HepG2 (cell line): ENCODE measurements around the gene AJM1. TPM values are rescaled to one million over a fixed set of nuclear protein-coding genes. Genes with fewer than 3 reads are reported as not detected.

Experiments used
- ATAC-seq: fragments of 200-7000 bp; cut with Tn5 transposase; 3 replicates; pipeline ENCODE4 v1.9.1; 2020; ENCODE audit warnings: mild to moderate bottlenecking, moderate library complexity
- BruUV-seq: library from RNA; stranded (reverse); fragments of 400-500 nt; replicated peaks from 2 replicates; lab custom pipeline; 2021; lab: Mats Ljungman, UMichigan
- CTCF ChIA-PET: fragments of 300-600 bp; formaldehyde crosslinking; extraction: SDS; loops from one replicate; lab custom pipeline; 2021; ENCODE audit warnings: low total read pairs, inconsistent platforms, low intra/inter-chr PET ratio; lab: Yijun Ruan, JAX
- POLR2A ChIA-PET: fragments of 350-600 bp; sonication (Branson Sonifier 250); formaldehyde crosslinking; loops from one replicate; lab custom pipeline; 2020; ENCODE audit warnings: antibody characterized with exemption, inconsistent platforms; lab: Yijun Ruan, JAX
- DNase-seq: peaks from one replicate; pipeline ENCODE4 v3.0.0-alpha.2; 2015; ENCODE audit warnings: low spot score
- FAIRE-seq: peaks from 3 replicates; lab custom pipeline; 2011; peaks lifted over from hg19 to GRCh38; lab: Jason Lieb, UNC
- H2AFZ ChIP-seq: one replicate; pipeline ENCODE4 v1.6.1; 2011; ENCODE audit warnings: low read length, inconsistent platforms
- H3K27ac ChIP-seq: fragments of 300-600 bp; 3 replicates; pipeline ENCODE4 v1.8.0; 2011; ENCODE audit warnings: mixed run types, mild to moderate bottlenecking, mixed read lengths, low read length, inconsistent platforms; ENCODE audit not compliant: insufficient read depth; ENCODE audit errors: extremely low read length
- H3K27me3 ChIP-seq, 2 experiments: fragments of 200-600 bp in 1 of 2; 2 replicates in 1 of 2; 3 replicates in 1 of 2; pipeline versions ENCODE4 v1.6.0 to v1.8.0; 2011; ENCODE audit warnings: low read length in 2 of 2, mild to moderate bottlenecking in 2 of 2, moderate library complexity in 2 of 2, inconsistent platforms in 1 of 2; ENCODE audit not compliant: insufficient read depth in 2 of 2, control insufficient read depth in 1 of 2
- H3K36me3 ChIP-seq, 2 experiments: fragments of 200-600 bp in 1 of 2; replicated peaks in 1 of 2; 2 replicates in 1 of 2; 3 replicates in 1 of 2; pipeline versions ENCODE4 v1.5.1 to v1.8.0; 2011; ENCODE audit warnings: low read length in 2 of 2, inconsistent platforms in 1 of 2; ENCODE audit not compliant: insufficient read depth in 2 of 2, control insufficient read depth in 1 of 2
- H3K4me1 ChIP-seq: 2 replicates; pipeline ENCODE4 v1.5.1; 2012; ENCODE audit warnings: low read length, inconsistent platforms; ENCODE audit not compliant: insufficient read depth
- H3K4me2 ChIP-seq: 2 replicates; pipeline ENCODE4 v1.6.0; 2011; ENCODE audit warnings: low read depth, low read length, inconsistent platforms
- H3K4me3 ChIP-seq, 3 experiments: fragments of 200-600 bp in 1 of 3; sonication (generic), shearing (Covaris generic) in 1 of 3; replicated peaks in 1 of 3; 2 replicates each; pipeline ENCODE4 v1.5.1; 2011 to 2016; ENCODE audit warnings: low read length in 3 of 3, inconsistent platforms in 2 of 3, low read depth in 2 of 3, mild to moderate bottlenecking in 2 of 3, control low read depth in 1 of 3, mixed read lengths in 1 of 3; ENCODE audit not compliant: insufficient read depth in 1 of 3
- H3K79me2 ChIP-seq: one replicate; pipeline ENCODE4 v1.6.1; 2011; ENCODE audit warnings: low read length, inconsistent platforms; ENCODE audit not compliant: insufficient read depth
- H3K9ac ChIP-seq: 2 replicates; pipeline ENCODE4 v1.6.0; 2011; ENCODE audit warnings: mild to moderate bottlenecking, low read depth, low read length, inconsistent platforms; ENCODE audit not compliant: insufficient read depth
- H3K9me3 ChIP-seq: 2 replicates; pipeline ENCODE4 v1.5.1; 2012; ENCODE audit warnings: mild to moderate bottlenecking, low read length
- H4K20me1 ChIP-seq: 2 replicates; pipeline ENCODE4 v1.6.0; 2011; ENCODE audit warnings: inconsistent platforms, mild to moderate bottlenecking, low read length, moderate library complexity; ENCODE audit not compliant: insufficient read depth
- AGO1 ChIP-seq: fragments of 200-400 bp; formaldehyde crosslinking; IDR thresholded peaks from 2 replicates; pipeline ENCODE4 v1.6.1; 2017; ENCODE audit warnings: mild to moderate bottlenecking, low read depth, low read length, moderate library complexity; ENCODE audit not compliant: poor library complexity, severe bottlenecking
- AGO2 ChIP-seq: fragments of 200-400 bp; formaldehyde crosslinking; optimal IDR thresholded peaks from 2 replicates; pipeline ENCODE3; 2017; ENCODE audit warnings: mild to moderate bottlenecking, low read depth, low read length, moderate library complexity
- BRF2 ChIP-seq: sonication (generic); formaldehyde crosslinking; IDR thresholded peaks from 2 replicates; pipeline ENCODE4 v1.8.1; 2022; ENCODE audit warnings: mild to moderate bottlenecking, missing genetic modification reagents
- HHEX ChIP-seq: IDR thresholded peaks from 2 replicates; pipeline ENCODE4 v1.6.1; 2016; ENCODE audit warnings: control low read depth
- HNF1B ChIP-seq: sonication (generic); formaldehyde crosslinking; IDR thresholded peaks from 2 replicates; pipeline ENCODE4 v1.5.1; 2020; ENCODE audit warnings: mild to moderate bottlenecking, moderate library complexity, missing genetic modification reagents
- ISX ChIP-seq: sonication (generic); formaldehyde crosslinking; conservative IDR thresholded peaks from 2 replicates; pipeline ENCODE4 v1.5.0; 2020; ENCODE audit warnings: missing genetic modification reagents
- KDM3A ChIP-seq: IDR thresholded peaks from 2 replicates; pipeline ENCODE4 v1.6.1; 2018; ENCODE audit warnings: low read depth, missing compliant biosample characterization
- KLF16 ChIP-seq, 2 experiments: sonication (generic) in 1 of 2; formaldehyde crosslinking in 1 of 2; IDR thresholded peaks; 2 replicates each; pipeline versions ENCODE4 v1.6.1 to v1.8.0; 2016 to 2023; ENCODE audit warnings: missing genetic modification reagents in 2 of 2, missing compliant biosample characterization in 1 of 2
- MXD1 ChIP-seq: sonication (generic); formaldehyde crosslinking; IDR thresholded peaks from 2 replicates; pipeline ENCODE4 v1.4.0; 2020; ENCODE audit warnings: mild to moderate bottlenecking, missing genetic modification reagents
- NR2C2 ChIP-seq: sonication (generic); formaldehyde crosslinking; IDR thresholded peaks from 2 replicates; pipeline ENCODE4 v1.4.0; 2020; ENCODE audit warnings: missing genetic modification reagents, mild to moderate bottlenecking, moderate library complexity, borderline replicate concordance
- PAWR ChIP-seq: sonication (generic); formaldehyde crosslinking; IDR thresholded peaks from 2 replicates; pipeline ENCODE4 v1.4.0; 2020; ENCODE audit warnings: missing genetic modification reagents, mild to moderate bottlenecking, borderline replicate concordance
- POLR2G ChIP-seq: fragments of 200-400 bp; formaldehyde crosslinking; IDR thresholded peaks from 2 replicates; pipeline ENCODE4 v1.6.1; 2018; ENCODE audit warnings: mild to moderate bottlenecking, low read depth, low read length, moderate library complexity
- RBFOX2 ChIP-seq: fragments of 200-400 bp; formaldehyde crosslinking; IDR thresholded peaks from 2 replicates; pipeline ENCODE4 v1.6.1; 2017; ENCODE audit warnings: low read depth, mild to moderate bottlenecking, low read length
- SIN3A ChIP-seq: IDR thresholded peaks from 2 replicates; pipeline ENCODE4 v1.6.1; 2011; ENCODE audit warnings: low read depth, mild to moderate bottlenecking, control low read depth, low read length, borderline replicate concordance
- SRSF9 ChIP-seq: fragments of 200-400 bp; formaldehyde crosslinking; IDR thresholded peaks from 2 replicates; pipeline ENCODE4 v1.6.1; 2018; ENCODE audit warnings: borderline replicate concordance, mild to moderate bottlenecking, low read depth, low read length; ENCODE audit not compliant: insufficient read depth, poor library complexity, severe bottlenecking
- ZNF232 ChIP-seq: sonication (generic); formaldehyde crosslinking; IDR thresholded peaks from 2 replicates; pipeline ENCODE4 v1.4.0; 2020; ENCODE audit warnings: missing genetic modification reagents, borderline replicate concordance
- ZNF512 ChIP-seq: sonication (generic); formaldehyde crosslinking; IDR thresholded peaks from 2 replicates; pipeline ENCODE4 v1.4.0; 2020; ENCODE audit warnings: mild to moderate bottlenecking, missing genetic modification reagents
- ZNF660 ChIP-seq: sonication (generic); formaldehyde crosslinking; IDR thresholded peaks from 2 replicates; pipeline ENCODE4 v1.5.1; 2020; ENCODE audit warnings: mild to moderate bottlenecking, low read depth, missing genetic modification reagents, borderline replicate concordance
- ZNF703 ChIP-seq: sonication (generic); formaldehyde crosslinking; IDR thresholded peaks from 2 replicates; pipeline ENCODE4 v1.5.1; 2020; ENCODE audit warnings: missing genetic modification reagents, mild to moderate bottlenecking, moderate library complexity, borderline replicate concordance
- WGBS: methylation state at CpG from one replicate; pipeline ENCODE4 v1.1.6; 2017; ENCODE audit warnings: low lambda C conversion rate; 5-methylcytosine and 5-hydroxymethylcytosine counted together
- in situ Hi-C: cut with HindIII; loops from 2 replicates; pipeline ENCODE4 v1.10.0; 2017; ENCODE audit warnings: low pct_unique_long_range_greater_than_20kb; ENCODE audit not compliant: extremely low pct_ligation_motif_present
- intact Hi-C: fragments of 100-400 bp; cut with micrococcal nuclease; formaldehyde crosslinking; loops from one replicate; pipeline ENCODE4 v1.10.0; 2022; ENCODE audit not compliant: unreplicated experiment
- polyA plus RNA-seq, 8 experiments: library from polyadenylated mRNA; depleted of rRNA in 3 of 8; stranded (reverse) in 7 of 8; unstranded in 1 of 8; fragments of >200 nt; fragmentation: Illumina TruSeq in 4 of 8; extraction: Trizol in 4 of 8; gene quantifications; 2 replicates each; pipeline versions ENCODE4 v1.2.1 to v1.2.3, GENCODE V29; 2011 to 2016; ENCODE audit warnings: low read depth in 4 of 8, missing spikeins in 1 of 8, mixed read lengths in 1 of 8; ENCODE audit not compliant: insufficient read depth in 1 of 8
- total RNA-seq, 5 experiments: library from RNA; depleted of rRNA; stranded (reverse); fragments of >200 nt; fragmentation: Illumina TruSeq; extraction: Trizol; gene quantifications; 2 replicates each; pipeline ENCODE4 v1.2.3, GENCODE V29; 2016; ENCODE audit warnings: low read depth in 1 of 5

The AJM1 gene
- total and polyA plus RNA-seq, 2 of the 13 experiments (the other 11 are each of a cell fraction or from before 2014, with no cell fraction given) = 1.1 to 1.2 TPM

GRCh38 chr9:136835162-136835931 is 6.9 kb upstream of the AJM1 start:
- Histone ChIP-seq H3K36me3 (peaks cover 27 to 33% of the 10 kb centered on the region in 2 experiments), H3K9ac (no peak overlapping the region), H4K20me1 (no peaks in the 10 kb centered on the region), H3K79me2 (no peaks in the 10 kb centered on the region), H3K9me3 (no peaks in the 10 kb centered on the region), H3K4me3 (no peak overlapping the region), H3K27ac (no peak overlapping the region), H3K4me1 (peaks cover 12% of the 10 kb centered on the region), H3K27me3 (no peaks in the 10 kb centered on the region), H2AFZ (no peak overlapping the region), H3K4me2 (no peak overlapping the region)
- no peak for ATAC-seq
- no TSS peak for BruUV-seq
- ChIA-PET CTCF (no interaction called here), POLR2A (no interaction called here)
- in situ Hi-C loops = no loop called here
- FAIRE-seq = no peak
- WGBS = 96% methylated on average over 30 of the region's 36 CpGs
- intact Hi-C loops = no loop called here
- no peak for DNase-seq
- no peak for TF ChIP-seq ZNF232 (CRISPR knock-in tag)
- TF ChIP-seq PAWR = no peak
- TF ChIP-seq KLF16 (CRISPR knock-in tag; IDR thresholded peaks at IDR 0.05) = no peak
- TF ChIP-seq AGO1 = peak; percentile 96
- no peak for TF ChIP-seq ISX (CRISPR knock-in tag)
- TF ChIP-seq SIN3A = no peak
- TF ChIP-seq KDM3A (CRISPR knock-in tag) = no peak
- TF ChIP-seq ZNF703 (CRISPR knock-in tag) = no peak
- no peak for TF ChIP-seq HHEX
- TF ChIP-seq BRF2 (CRISPR knock-in tag) = no peak
- TF ChIP-seq NR2C2 (CRISPR knock-in tag) = no peak
- no peak for TF ChIP-seq ZNF512
- TF ChIP-seq MXD1 (CRISPR knock-in tag) = 0 out of 2 replicates have a peak, but pooled peaks have one; percentile 23
- TF ChIP-seq HNF1B (CRISPR knock-in tag) = no peak
- TF ChIP-seq ZNF660 = no peak
- TF ChIP-seq RBFOX2 = peak; percentile 67; the same call in 1 of the 2 replicates
- TF ChIP-seq POLR2G = peak; percentile 51
- no peak for TF ChIP-seq SRSF9
- TF ChIP-seq AGO2 = peak; percentile 95
